Ascending aorta (tissue), 2 donors: Measurements from ENCODE around the gene IVD. TPM values are rescaled to one million over a fixed set of nuclear protein-coding genes. Genes with fewer than 3 reads are reported as not detected.

ENCODE experiments used
- DNase-seq, 2 donors: peaks; one replicate each; pipeline ENCODE4 v3.0.0-alpha.2; 2019; ENCODE audit warnings: low spot score in 2 of 2
- H3K27ac ChIP-seq, 2 donors: fragments of 200-600 bp; sonication (generic); one replicate each; pipeline ENCODE4 v1.5.1; 2016 to 2017; ENCODE audit warnings: mild to moderate bottlenecking in 1 of 2
- H3K27me3 ChIP-seq: fragments of 200-600 bp; sonication (generic); one replicate; pipeline ENCODE4 v1.5.1; 2017
- H3K36me3 ChIP-seq, 2 donors: fragments of 200-600 bp; sonication (generic); one replicate each; pipeline ENCODE4 v1.5.1; 2016
- H3K4me1 ChIP-seq, 2 donors: fragments of 200-600 bp; sonication (generic); one replicate each; pipeline ENCODE4 v1.5.1; 2016 to 2017; ENCODE audit warnings: mild to moderate bottlenecking in 1 of 2
- H3K4me3 ChIP-seq, 2 donors: fragments of 200-600 bp; sonication (generic); one replicate each; pipeline ENCODE4 v1.5.1; 2016 to 2017; ENCODE audit warnings: mild to moderate bottlenecking in 1 of 2
- H3K9me3 ChIP-seq, 2 donors: fragments of 200-600 bp; sonication (generic); one replicate each; pipeline ENCODE4 v1.5.1; 2016
- CTCF ChIP-seq, 3 experiments: fragments of 200-600 bp in 2 of 3; fragments of 450-650 bp in 1 of 3; sonication (generic) in 2 of 3; IDR thresholded peaks; one replicate each; pipeline ENCODE4 v1.5.1; 2016 to 2019; ENCODE audit warnings: antibody characterized with exemption in 3 of 3, mild to moderate bottlenecking in 1 of 3, moderate library complexity in 1 of 3
- intact Hi-C: fragments of 100-400 bp; cut with DNase I; formaldehyde crosslinking; loops from one replicate; pipeline ENCODE4 v1.15.1; 2023
- total RNA-seq: library from RNA; depleted of rRNA; stranded (reverse); fragments of >200 nt; gene quantifications from one replicate; pipeline ENCODE4 v1.1.0, GENCODE V29; 2016

Gene IVD
- total RNA-seq, 1 donor from 2014 or later = 39.5 TPM

GRCh38 chr15:40382580-40383456, 22.8 kb upstream of the IVD start, which contains the start of gene KNSTRN:
KNSTRN (plus strand) TSS chr15:40382721; CDS start chr15:40382836, 115 bp downstream.
- no peaks in the 10 kb centered on the region for H3K27me3 ChIP-seq
- H3K27ac ChIP-seq = no peak within 1 kb of the TSS
- DNase-seq = peak; percentile 69 to 96
- peaks cover 8 to 10% of the 10 kb centered on the region in 2 donors for H3K36me3 ChIP-seq
- TF ChIP-seq CTCF (IDR thresholded peaks at IDR 0.05) = no peak
- intact Hi-C loops = loop anchor here (1.0 kb wide), 1 partner anchor 22 kb away; the partner anchor contains the start of gene IVD
- no peaks in the 10 kb centered on the region for H3K9me3 ChIP-seq
- H3K4me1 ChIP-seq = peaks cover 0 to 14% of the 10 kb centered on the region in 2 donors
- H3K4me3 ChIP-seq = peak within 1 kb of the TSS; percentile 78 to 96

GRCh38 chr15:40386480-40386879, 19.1 kb upstream of the IVD start:
- Histone ChIP-seq H3K9me3 (no peaks in the 10 kb centered on the region), H3K4me1 (peaks cover 0 to 11% of the 10 kb centered on the region in 2 donors), H3K27ac (no peak overlapping the region), H3K36me3 (peaks cover 17 to 18% of the 10 kb centered on the region in 2 donors), H3K27me3 (no peaks in the 10 kb centered on the region), H3K4me3 (no peak overlapping the region)
- intact Hi-C loops = no loop called here
- TF ChIP-seq CTCF (IDR thresholded peaks at IDR 0.05) = no peak
- no peak for DNase-seq

- H3K9me3 ChIP-seq = no peaks in the 10 kb centered on the region
- H3K4me1 ChIP-seq = no peaks in the 10 kb centered on the region
- no peak for DNase-seq
- peaks cover 28 to 34% of the 10 kb centered on the region in 2 donors for H3K36me3 ChIP-seq
- intact Hi-C loops = no loop called here
- H3K27ac ChIP-seq = no peak overlapping the region
- no peak for TF ChIP-seq CTCF (IDR thresholded peaks at IDR 0.05)
- H3K4me3 ChIP-seq = no peak overlapping the region
- H3K27me3 ChIP-seq = no peaks in the 10 kb centered on the region
Observed at GRCh38 chr15:40388941-40389823, 16.4 kb upstream of the IVD start.

GRCh38 chr15:40389824-40390595, 15.6 kb upstream of the IVD start:
- H3K4me1 ChIP-seq = no peaks in the 10 kb centered on the region
- H3K27me3 ChIP-seq = no peaks in the 10 kb centered on the region
- no peak for TF ChIP-seq CTCF (IDR thresholded peaks at IDR 0.05)
- no peak for DNase-seq
- no peaks in the 10 kb centered on the region for H3K9me3 ChIP-seq
- no peak overlapping the region for H3K27ac ChIP-seq
- H3K4me3 ChIP-seq = no peak overlapping the region
- intact Hi-C loops = no loop called here
- H3K36me3 ChIP-seq = peaks cover 28 to 34% of the 10 kb centered on the region in 2 donors
